Mucosa of stomach (tissue), 1 donor: ENCODE measurements around the gene DYNC2H1.

Experiments used
- H3K27me3 ChIP-seq: one replicate; pipeline ENCODE4 v1.7.0; 2013; ENCODE audit warnings: mild to moderate bottlenecking, low read length; ENCODE audit not compliant: control insufficient read depth, insufficient read depth
- H3K36me3 ChIP-seq: one replicate; pipeline ENCODE4 v1.7.0; 2013; ENCODE audit warnings: low read length; ENCODE audit not compliant: control insufficient read depth, insufficient read depth
- H3K4me1 ChIP-seq: one replicate; pipeline ENCODE4 v1.7.0; 2013; ENCODE audit warnings: mild to moderate bottlenecking, low read length; ENCODE audit not compliant: control insufficient read depth, insufficient read depth
- H3K4me3 ChIP-seq: one replicate; pipeline ENCODE4 v1.7.0; 2013; ENCODE audit warnings: low read length
- H3K9ac ChIP-seq: one replicate; pipeline ENCODE4 v1.7.0; 2013; ENCODE audit warnings: mild to moderate bottlenecking, low read length, moderate library complexity
- H3K9me3 ChIP-seq: one replicate; pipeline ENCODE4 v1.7.0; 2013; ENCODE audit warnings: mild to moderate bottlenecking, low read length, moderate library complexity; ENCODE audit not compliant: control insufficient read depth
- donor health status: Pancreatic carcinoma.

Gene DYNC2H1

GRCh38 chr11:103108933-103109817 is at the start of gene DYNC2H1:
DYNC2H1 (plus strand) TSS chr11:103109426; CDS start chr11:103109575, 149 bp downstream.
- H3K9ac ChIP-seq, result peak within 1 kb of the TSS; percentile 50
- no peaks in the 10 kb centered on the region for H3K9me3 ChIP-seq
- H3K4me1 ChIP-seq, result no peaks in the 10 kb centered on the region
- no peaks in the 10 kb centered on the region for H3K36me3 ChIP-seq
- no peaks in the 10 kb centered on the region for H3K27me3 ChIP-seq
- H3K4me3 ChIP-seq, result peak within 1 kb of the TSS; percentile 93

- no peaks in the 10 kb centered on the region for H3K36me3 ChIP-seq
- no peaks in the 10 kb centered on the region for H3K9me3 ChIP-seq
- H3K9ac ChIP-seq, result no peak overlapping the region
- H3K4me1 ChIP-seq, result peaks cover 8% of the 10 kb centered on the region
- H3K4me3 ChIP-seq, result no peak overlapping the region
- H3K27me3 ChIP-seq, result no peaks in the 10 kb centered on the region
These were observed 47.6 kb upstream of the DYNC2H1 start for GRCh38 chr11:103061656-103062055.

GRCh38 chr11:103067118-103067517 is 42.1 kb upstream of the DYNC2H1 start:
- H3K9me3 ChIP-seq, result no peaks in the 10 kb centered on the region
- no peaks in the 10 kb centered on the region for H3K4me1 ChIP-seq
- H3K27me3 ChIP-seq, result no peaks in the 10 kb centered on the region
- no peak overlapping the region for H3K4me3 ChIP-seq
- H3K9ac ChIP-seq, result no peak overlapping the region
- H3K36me3 ChIP-seq, result no peaks in the 10 kb centered on the region

GRCh38 chr11:103069367-103069766 is 39.9 kb upstream of the DYNC2H1 start:
- no peak overlapping the region for H3K4me3 ChIP-seq
- H3K4me1 ChIP-seq, result no peaks in the 10 kb centered on the region
- H3K9me3 ChIP-seq, result no peaks in the 10 kb centered on the region
- no peaks in the 10 kb centered on the region for H3K27me3 ChIP-seq
- no peaks in the 10 kb centered on the region for H3K36me3 ChIP-seq
- H3K9ac ChIP-seq, result no peak overlapping the region

GRCh38 chr11:103070142-103070541 is 39.1 kb upstream of the DYNC2H1 start:
- H3K9ac ChIP-seq, result no peak overlapping the region

GRCh38 chr11:103071008-103071407 is 38.2 kb upstream of the DYNC2H1 start:
- Histone ChIP-seq H3K27me3 (no peaks in the 10 kb centered on the region), H3K36me3 (no peaks in the 10 kb centered on the region), H3K9ac (no peak overlapping the region), H3K9me3 (no peaks in the 10 kb centered on the region), H3K4me1 (no peaks in the 10 kb centered on the region), H3K4me3 (no peak overlapping the region)

More at GRCh38 chr11:103070142-103070541, 39.1 kb upstream of the DYNC2H1 start:
- Histone ChIP-seq H3K36me3 (no peaks in the 10 kb centered on the region), H3K27me3 (no peaks in the 10 kb centered on the region), H3K9me3 (no peaks in the 10 kb centered on the region), H3K4me3 (no peak overlapping the region), H3K4me1 (no peaks in the 10 kb centered on the region)

- Histone ChIP-seq H3K9ac (no peak overlapping the region), H3K9me3 (no peaks in the 10 kb centered on the region), H3K36me3 (no peaks in the 10 kb centered on the region), H3K4me1 (no peaks in the 10 kb centered on the region), H3K27me3 (no peaks in the 10 kb centered on the region), H3K4me3 (no peak overlapping the region)
These were observed 32.9 kb upstream of the DYNC2H1 start for GRCh38 chr11:103076361-103076760.

GRCh38 chr11:103077554-103077953 is 31.7 kb upstream of the DYNC2H1 start:
- H3K9ac ChIP-seq, result no peak overlapping the region
- H3K4me3 ChIP-seq, result no peak overlapping the region
- H3K36me3 ChIP-seq, result no peaks in the 10 kb centered on the region
- H3K9me3 ChIP-seq, result no peaks in the 10 kb centered on the region
- H3K4me1 ChIP-seq, result no peaks in the 10 kb centered on the region
- no peaks in the 10 kb centered on the region for H3K27me3 ChIP-seq

- Histone ChIP-seq H3K4me1 (no peaks in the 10 kb centered on the region), H3K4me3 (no peak overlapping the region), H3K27me3 (no peaks in the 10 kb centered on the region), H3K9ac (no peak overlapping the region), H3K9me3 (no peaks in the 10 kb centered on the region), H3K36me3 (no peaks in the 10 kb centered on the region)
These were observed 30.5 kb upstream of the DYNC2H1 start for GRCh38 chr11:103078710-103079109.

- Histone ChIP-seq H3K9ac (no peak overlapping the region), H3K36me3 (no peaks in the 10 kb centered on the region), H3K9me3 (no peaks in the 10 kb centered on the region), H3K27me3 (no peaks in the 10 kb centered on the region), H3K4me1 (no peaks in the 10 kb centered on the region), H3K4me3 (no peak overlapping the region)
These were observed 29.4 kb upstream of the DYNC2H1 start for GRCh38 chr11:103079833-103080232.

- H3K36me3 ChIP-seq, result no peaks in the 10 kb centered on the region
- no peak overlapping the region for H3K4me3 ChIP-seq
- no peaks in the 10 kb centered on the region for H3K27me3 ChIP-seq
- H3K4me1 ChIP-seq, result peaks cover 9% of the 10 kb centered on the region
- H3K9ac ChIP-seq, result no peak overlapping the region
- H3K9me3 ChIP-seq, result no peaks in the 10 kb centered on the region
These were observed 23.4 kb upstream of the DYNC2H1 start for GRCh38 chr11:103085758-103086365.

GRCh38 chr11:103086461-103086860 is 22.8 kb upstream of the DYNC2H1 start:
- no peaks in the 10 kb centered on the region for H3K36me3 ChIP-seq
- H3K4me1 ChIP-seq, result peaks cover 9% of the 10 kb centered on the region
- H3K4me3 ChIP-seq, result no peak overlapping the region
- H3K9ac ChIP-seq, result no peak overlapping the region
- no peaks in the 10 kb centered on the region for H3K9me3 ChIP-seq
- no peaks in the 10 kb centered on the region for H3K27me3 ChIP-seq
